Stimulated activated CD8-positive, alpha-beta memory T cell treated with anti-CD3 and anti-CD28 coated beads, Interleukin-2, amount 100 ng/mL, for 48 hours (primary cell): ENCODE data around the gene ZSWIM6.

Source experiments
- DNase-seq, 2 donors: peaks; one replicate each; pipeline ENCODE4 v3.0.0-alpha.2; 2020; ENCODE audit warnings: low read depth in 2 of 2

Gene ZSWIM6

GRCh38 chr5:61332851-61333320 is 828 bp downstream of the ZSWIM6 start:
- peak in 1 of 2 donors; percentile 8 for DNase-seq

- no peak for DNase-seq
Observed at GRCh38 chr5:61333321-61333953, 1.4 kb downstream of the ZSWIM6 start.

GRCh38 chr5:61333954-61334867 is 2.2 kb downstream of the ZSWIM6 start:
- no peak for DNase-seq

GRCh38 chr5:61334868-61335615 is 3.0 kb downstream of the ZSWIM6 start:
- DNase-seq = no peak

- DNase-seq = no peak
Observed at GRCh38 chr5:61339764-61340163, 7.7 kb downstream of the ZSWIM6 start.

GRCh38 chr5:61340775-61341361 is 8.8 kb downstream of the ZSWIM6 start:
- no peak for DNase-seq

GRCh38 chr5:61342071-61342501 is 10.0 kb downstream of the ZSWIM6 start:
- no peak for DNase-seq

GRCh38 chr5:61344187-61344944 is 12.3 kb downstream of the ZSWIM6 start:
- no peak for DNase-seq

GRCh38 chr5:61346511-61346910 is 14.5 kb downstream of the ZSWIM6 start:
- no peak for DNase-seq

- DNase-seq = no peak
Observed at GRCh38 chr5:61347080-61347479, 15.0 kb downstream of the ZSWIM6 start.

- DNase-seq = no peak
Observed at GRCh38 chr5:61348447-61348846, 16.4 kb downstream of the ZSWIM6 start.

- DNase-seq = no peak
Observed at GRCh38 chr5:61349935-61350334, 17.9 kb downstream of the ZSWIM6 start.

GRCh38 chr5:61350535-61350934 is 18.5 kb downstream of the ZSWIM6 start:
- no peak for DNase-seq

GRCh38 chr5:61351733-61352132 is 19.7 kb downstream of the ZSWIM6 start:
- DNase-seq = no peak

- no peak for DNase-seq
Observed at GRCh38 chr5:61352180-61352579, 20.1 kb downstream of the ZSWIM6 start.

GRCh38 chr5:61352612-61353156 is 20.6 kb downstream of the ZSWIM6 start:
- DNase-seq = no peak

- no peak for DNase-seq
Observed at GRCh38 chr5:61353293-61353692, 21.2 kb downstream of the ZSWIM6 start.

GRCh38 chr5:61354199-61354598 is 22.1 kb downstream of the ZSWIM6 start:
- no peak for DNase-seq

GRCh38 chr5:61357745-61358144 is 25.7 kb downstream of the ZSWIM6 start:
- DNase-seq = no peak

- DNase-seq = no peak
Observed at GRCh38 chr5:61362796-61363368, 30.8 kb downstream of the ZSWIM6 start.
